HCT116 (cell line): Measurements from ENCODE around the gene ZNF414. TPM values are rescaled to one million over a fixed set of nuclear protein-coding genes. Genes with fewer than 3 reads are reported as not detected.

Source experiments
- ATAC-seq: fragments of 200-7000 bp; cut with Tn5 transposase; 2 replicates; pipeline ENCODE4 v1.9.1; 2020; ENCODE audit warnings: mild to moderate bottlenecking, moderate library complexity
- BruUV-seq: library from RNA; stranded (reverse); fragments of 400-500 nt; replicated peaks from 2 replicates; lab custom pipeline; 2021; lab: Mats Ljungman, UMichigan
- CTCF ChIA-PET: fragments of 300-600 bp; sonication (Branson Sonifier 250); formaldehyde crosslinking; loops from one replicate; lab custom pipeline; 2021; ENCODE audit warnings: antibody characterized with exemption; lab: Charles Lee
- POLR2A ChIA-PET: fragments of 300-600, 350-600 bp; sonication (Branson Sonifier 250); formaldehyde crosslinking; loops from one replicate; lab custom pipeline; 2021; ENCODE audit warnings: antibody characterized with exemption; lab: Charles Lee
- RAD21 ChIA-PET, 2 experiments: fragments of 300-600 bp; sonication (Branson Sonifier 250); formaldehyde crosslinking; loops; one replicate each; lab custom pipeline; 2023; ENCODE audit warnings: low total read pairs in 2 of 2; ENCODE audit not compliant: uncharacterized antibody in 2 of 2, unreplicated experiment in 2 of 2, low non-redundant PET in 1 of 2; lab: Charles Lee
- DNase-seq: peaks from one replicate; pipeline ENCODE4 v3.0.0-alpha.2; 2010; ENCODE audit warnings: low read depth, low spot score
- H2AFZ ChIP-seq: fragments of 200-600 bp; shearing (Covaris generic), sonication (generic); 2 replicates; pipeline ENCODE4 v1.6.1; 2017; ENCODE audit warnings: low read depth, mixed run types, mixed read lengths, antibody characterized with exemption, low read length; ENCODE audit not compliant: poor library complexity, severe bottlenecking
- H3K27ac ChIP-seq: 2 replicates; pipeline ENCODE4 v1.5.1; 2012; ENCODE audit warnings: low read depth, low read length
- H3K27me3 ChIP-seq: fragments of 200-600 bp; sonication (generic); 2 replicates; pipeline ENCODE4 v1.6.1; 2016; ENCODE audit warnings: mixed run types, low read length, mixed read lengths; ENCODE audit not compliant: insufficient read depth
- H3K36me3 ChIP-seq, 2 experiments: fragments of 200-500 bp in 1 of 2; fragments of 200-600 bp in 1 of 2; sonication (Bioruptor generic) in 1 of 2; sonication (generic) in 1 of 2; 2 replicates each; pipeline versions ENCODE4 v1.5.1 to v1.6.1; 2014 to 2016; ENCODE audit warnings: low read length in 2 of 2, inconsistent platforms in 1 of 2, mixed read lengths in 1 of 2, mixed run types in 1 of 2; ENCODE audit not compliant: insufficient read depth in 2 of 2, control insufficient read depth in 1 of 2
- H3K4me1 ChIP-seq, 2 experiments: fragments of 200-600 bp in 1 of 2; sonication (generic) in 1 of 2; 2 replicates each; pipeline versions ENCODE4 v1.5.1 to v1.6.1; 2012 to 2017; ENCODE audit warnings: low read length in 2 of 2, inconsistent platforms in 1 of 2, mild to moderate bottlenecking in 1 of 2, mixed read lengths in 1 of 2, mixed run types in 1 of 2, moderate library complexity in 1 of 2; ENCODE audit not compliant: insufficient read depth in 2 of 2, control insufficient read depth in 1 of 2
- H3K4me2 ChIP-seq: fragments of 200-600 bp; sonication (generic); 2 replicates; pipeline ENCODE4 v1.6.1; 2017; ENCODE audit warnings: mixed run types, low read length, mixed read lengths
- H3K4me3 ChIP-seq, 2 experiments: fragments of 200-600 bp in 1 of 2; sonication (generic) in 1 of 2; replicated peaks in 1 of 2; 2 replicates each; pipeline ENCODE4 v1.5.1; 2011 to 2016; ENCODE audit warnings: low read length in 2 of 2, control low read depth in 1 of 2, low read depth in 1 of 2, mild to moderate bottlenecking in 1 of 2, mixed read lengths in 1 of 2, mixed run types in 1 of 2
- H3K79me2 ChIP-seq: fragments of 200-600 bp; sonication (generic); 2 replicates; pipeline ENCODE4 v1.6.1; 2017; ENCODE audit warnings: mild to moderate bottlenecking, mixed run types, low read length, moderate library complexity, mixed read lengths; ENCODE audit not compliant: insufficient read depth
- H3K9ac ChIP-seq: fragments of 200-600 bp; sonication (generic); 2 replicates; pipeline ENCODE4 v1.6.1; 2016; ENCODE audit warnings: low read length, mixed read lengths
- H3K9me2 ChIP-seq: fragments of 200-600 bp; sonication (generic), shearing (Covaris generic); 2 replicates; pipeline ENCODE4 v1.6.1; 2017; ENCODE audit warnings: mixed run types, mild to moderate bottlenecking, moderate library complexity; ENCODE audit not compliant: insufficient read depth
- H3K9me3 ChIP-seq, 2 experiments: fragments of 200-500 bp in 1 of 2; fragments of 200-600 bp in 1 of 2; sonication (Bioruptor generic) in 1 of 2; sonication (generic) in 1 of 2; 2 replicates each; pipeline ENCODE4 v1.6.1; 2014 to 2017; ENCODE audit warnings: low read length in 2 of 2, mixed read lengths in 2 of 2, inconsistent platforms in 1 of 2, low read depth in 1 of 2, mild to moderate bottlenecking in 1 of 2, mixed run types in 1 of 2, moderate library complexity in 1 of 2; ENCODE audit not compliant: control insufficient read depth in 1 of 2, insufficient read depth in 1 of 2
- H4K20me1 ChIP-seq: fragments of 200-600 bp; sonication (generic), shearing (Covaris generic); 2 replicates; pipeline ENCODE4 v1.6.1; 2017; ENCODE audit warnings: mixed run types, mild to moderate bottlenecking, moderate library complexity; ENCODE audit not compliant: insufficient read depth
- ATF3 ChIP-seq: IDR thresholded peaks from 2 replicates; pipeline ENCODE4 v1.6.1; 2012
- CBX3 ChIP-seq: IDR thresholded peaks from 2 replicates; pipeline ENCODE4 v1.6.1; 2012; ENCODE audit warnings: low read depth
- CTCF ChIP-seq, 3 experiments: fragments of 200-600 bp in 1 of 3; sonication (generic) in 1 of 3; IDR thresholded peaks in 2 of 3; conservative IDR thresholded peaks in 1 of 3; 2 replicates each; pipeline ENCODE4 v1.5.1; 2012 to 2017; ENCODE audit warnings: low read depth in 2 of 3, low read length in 2 of 3, antibody characterized with exemption in 1 of 3, borderline replicate concordance in 1 of 3, control low read depth in 1 of 3, mild to moderate bottlenecking in 1 of 3, mixed read lengths in 1 of 3, mixed run types in 1 of 3, moderate library complexity in 1 of 3; ENCODE audit not compliant: insufficient read depth in 1 of 3
- EGR1 ChIP-seq: IDR thresholded peaks from 2 replicates; pipeline ENCODE4 v1.6.1; 2012; ENCODE audit warnings: low read depth
- EZH2phosphoT487 ChIP-seq: fragments of 200-600 bp; IDR thresholded peaks from 2 replicates; pipeline ENCODE4 v1.6.1; 2018; ENCODE audit warnings: antibody characterized with exemption, borderline replicate concordance
- FOSL1 ChIP-seq: IDR thresholded peaks from 2 replicates; pipeline ENCODE4 v1.6.1; 2012; ENCODE audit warnings: low read depth
- MAX ChIP-seq: IDR thresholded peaks from 2 replicates; pipeline ENCODE4 v1.6.1; 2012
- POLR2A ChIP-seq: IDR thresholded peaks from 2 replicates; pipeline ENCODE4 v1.7.0; 2011; ENCODE audit warnings: borderline replicate concordance; ENCODE audit not compliant: insufficient read depth, insufficient read length; ENCODE audit errors: extremely low read depth
- POLR2AphosphoS5 ChIP-seq: IDR thresholded peaks from 2 replicates; pipeline ENCODE4 v1.6.1; 2011; ENCODE audit warnings: mild to moderate bottlenecking, low read depth, low read length, moderate library complexity
- RAD21 ChIP-seq: IDR thresholded peaks from 2 replicates; pipeline ENCODE4 v1.6.1; 2012; ENCODE audit warnings: low read depth, mild to moderate bottlenecking
- REST ChIP-seq: IDR thresholded peaks from 2 replicates; pipeline ENCODE4 v1.6.1; 2012; ENCODE audit warnings: low read depth
- SIN3A ChIP-seq: IDR thresholded peaks from 2 replicates; pipeline ENCODE4 v1.6.1; 2012; ENCODE audit warnings: low read depth
- SP1 ChIP-seq: IDR thresholded peaks from 2 replicates; pipeline ENCODE4 v1.6.1; 2012; ENCODE audit warnings: low read depth
- SRF ChIP-seq: IDR thresholded peaks from 2 replicates; pipeline ENCODE4 v1.6.1; 2012; ENCODE audit warnings: low read depth
- TCF7L2 ChIP-seq: IDR thresholded peaks from 2 replicates; pipeline ENCODE4 v1.7.0; 2011; ENCODE audit warnings: borderline replicate concordance, inconsistent platforms; ENCODE audit not compliant: insufficient read depth, insufficient read length; ENCODE audit errors: extremely low read depth
- YY1 ChIP-seq: IDR thresholded peaks from 2 replicates; pipeline ENCODE4 v1.6.1; 2011; ENCODE audit warnings: low read length, low read depth, moderate library complexity, mild to moderate bottlenecking; ENCODE audit not compliant: insufficient replicate concordance; ENCODE audit errors: extremely low read depth
- ZFX ChIP-seq: fragments of 450-650 bp; IDR thresholded peaks from 2 replicates; pipeline ENCODE4 v1.6.1; 2017
- ZNF274 ChIP-seq: fragments of 200-500 bp; sonication (Bioruptor generic); IDR thresholded peaks from 2 replicates; pipeline ENCODE4 v1.6.1; 2014; ENCODE audit warnings: mild to moderate bottlenecking, low read depth, low read length, inconsistent platforms
- intact Hi-C: fragments of 100-400 bp; cut with micrococcal nuclease; formaldehyde crosslinking; loops from 2 replicates; pipeline ENCODE4 v1.10.0; 2022
- total RNA-seq: library from RNA; stranded (reverse); gene quantifications from one replicate; pipeline ENCODE4 v1.2.1, GENCODE V29; 2021; ENCODE audit not compliant: unreplicated experiment

ZNF414 gene
- total RNA-seq, 1 experiment from 2014 or later, result 31.9 TPM

GRCh38 chr19:8526345-8527091 lies 12.6 kb upstream of the ZNF414 start:
- peak; percentile 70 for ATAC-seq
- Histone ChIP-seq H4K20me1 (no peaks in the 10 kb centered on the region), H3K4me1 (peaks cover 3 to 20% of the 10 kb centered on the region in 2 experiments; a peak in 3 of 4 replicates), H3K4me2 (peak overlapping the region; percentile 98), H3K36me3 (no peaks in the 10 kb centered on the region), H3K9me2 (no peaks in the 10 kb centered on the region), H3K27me3 (no peaks in the 10 kb centered on the region), H3K9ac (peak overlapping the region; percentile 80), H3K4me3 (peak overlapping the region; percentile 63 to 89), H3K79me2 (no peaks in the 10 kb centered on the region), H2AFZ (peak overlapping the region; percentile 83), H3K27ac (peak overlapping the region; percentile 66), H3K9me3 (no peaks in the 10 kb centered on the region; a peak in 1 of 4 replicates)
- ChIA-PET RAD21 (interaction anchor here (0.7 to 0.8 kb wide), 2 partner anchors 13 to 55 kb away, joined by 3 read pairs; no protein-coding TSS in a partner anchor), POLR2A (interaction anchor here (1.2 to 5.0 kb wide), 2 partner anchors 12 to 136 kb away, joined by 6 to 69 read pairs; partner anchors contain the start of genes RAB11B and ZNF414), CTCF (interaction anchor here (1.1 to 2.0 kb wide), 3 partner anchors 13 to 173 kb away, joined by 4 to 10 read pairs (median 5); partner anchors contain the start of gene ZNF414)
- no TSS peak for BruUV-seq
- intact Hi-C loops, result no loop called here
- TF ChIP-seq TCF7L2 (no peak), SRF (no peak), MAX (no peak), POLR2AphosphoS5 (peak; percentile 68), ZFX (no peak), SP1 (no peak), SIN3A (no peak), YY1 (no peak), ZNF274 (no peak), REST (no peak), CTCF (IDR thresholded peaks at IDR 0.05 in 2 of 3, conservative IDR thresholded peaks at IDR 0.05 in 1 of 3; ENCODE audit: borderline replicate concordance in 1 of 3, insufficient read depth in 1 of 3, low read depth in 2 of 3, low read length in 2 of 3) (no peak), RAD21 (no peak), CBX3 (no peak), EGR1 (peak; percentile 95), POLR2A (peak; percentile 35), FOSL1 (no peak), ATF3 (no peak), EZH2phosphoT487 (no peak)
- peak; percentile 75 for DNase-seq
